Right lung (tissue), 5 donors: ENCODE data around the gene C3. TPM values are rescaled to one million over a fixed set of nuclear protein-coding genes. Genes with fewer than 3 reads are reported as not detected.
A peak's percentile ranks its signal among the peaks of the same experiment; 100 is the strongest.
"Not testable (repeated sequence)": the region's sequence is repeated elsewhere in the genome, so short reads cannot be mapped to it uniquely, and the experiment has no call there.

Experiments
- DNase-seq, 2 donors: peaks; one replicate each; pipeline ENCODE4 v3.0.0-alpha.2; 2013
- polyA plus RNA-seq, 5 donors: library from polyadenylated mRNA; unstranded; fragments of 120-200 nt; gene quantifications; one replicate each; pipeline versions ENCODE4 v1.2.1 to v1.2.3, GENCODE V29; 2013; ENCODE audit warnings: inconsistent platforms in 1 of 5, low replicate concordance in 1 of 5; ENCODE audit not compliant: insufficient read length in 5 of 5, insufficient read depth in 1 of 5

The C3 gene
- polyA plus RNA-seq, 5 donors: 21.7 to 123 (median 39.6) TPM

- DNase-seq: peak; percentile 51 to 60
Observed at GRCh38 chr19:6750062-6750461, 29.6 kb upstream of the C3 start.

- DNase-seq: not testable (repeated sequence)
Observed at GRCh38 chr19:6748543-6748942, 28.1 kb upstream of the C3 start.

GRCh38 chr19:6745965-6746364 lies 25.5 kb upstream of the C3 start:
- DNase-seq: no peak

GRCh38 chr19:6744381-6745301 lies 24.2 kb upstream of the C3 start:
- DNase-seq: peak; percentile 89 to 92

GRCh38 chr19:6743714-6744380 lies 23.4 kb upstream of the C3 start:
- no peak for DNase-seq

- DNase-seq: peak in 1 of 2 donors; percentile 41
Observed at GRCh38 chr19:6743066-6743465, 22.6 kb upstream of the C3 start.

GRCh38 chr19:6740589-6741343 lies 20.3 kb upstream of the C3 start:
- peak; percentile 67 to 69 for DNase-seq

GRCh38 chr19:6739883-6740588 lies 19.6 kb upstream of the C3 start:
- peak; percentile 21 to 35 for DNase-seq

GRCh38 chr19:6739390-6739882 lies 19.0 kb upstream of the C3 start, which contains the start of gene TRIP10:
Gene TRIP10 (plus strand): TSS chr19:6739680. CDS start chr19:6739762, 82 bp downstream.
- peak; percentile 86 to 87 for DNase-seq

GRCh38 chr19:6738787-6739389 lies 18.4 kb upstream of the C3 start:
- DNase-seq: peak in 1 of 2 donors; percentile 55

- DNase-seq: peak; percentile 75 to 80
Observed at GRCh38 chr19:6737873-6738786, 17.7 kb upstream of the C3 start.

GRCh38 chr19:6737284-6737872 lies 16.9 kb upstream of the C3 start, which contains the start of gene GPR108:
Gene GPR108 (minus strand): TSS chr19:6737580. CDS start chr19:6737576, 4 bp downstream.
- DNase-seq: peak; percentile 100

GRCh38 chr19:6736917-6737283 lies 16.4 kb upstream of the C3 start:
- no peak for DNase-seq

GRCh38 chr19:6736169-6736916 lies 15.9 kb upstream of the C3 start:
- peak; percentile 68 to 73 for DNase-seq

- DNase-seq: no peak
Observed at GRCh38 chr19:6735181-6735911, 14.9 kb upstream of the C3 start.

- DNase-seq: no peak
Observed at GRCh38 chr19:6734096-6734696, 13.7 kb upstream of the C3 start.
